T-helper 2 cell treated with Interferon-gamma antibody and Interleukin-4, amounts not matched to agents 5 μg/mL and 100 μg/mL, for 36 hours (primary cell): ENCODE data around the gene HIF1A.

Source experiments
- DNase-seq: peaks from one replicate; pipeline ENCODE4 v3.0.0; 2021; ENCODE audit warnings: low spot score
- H3K27ac Mint-ChIP-seq: one replicate; pipeline ENCODE4 v1.8.0; 2021; ENCODE audit warnings: mild to moderate bottlenecking, mixed read lengths
- H3K27me3 Mint-ChIP-seq: one replicate; pipeline ENCODE4 v1.8.0; 2021; ENCODE audit warnings: low read depth, mixed read lengths
- H3K36me3 Mint-ChIP-seq: one replicate; pipeline ENCODE4 v1.8.0; 2021; ENCODE audit warnings: low read depth, mixed read lengths
- H3K4me1 Mint-ChIP-seq: one replicate; pipeline ENCODE4 v1.8.0; 2021; ENCODE audit warnings: low read depth, mixed read lengths
- H3K4me3 Mint-ChIP-seq: one replicate; pipeline ENCODE4 v1.8.0; 2022; ENCODE audit warnings: mild to moderate bottlenecking, moderate library complexity, mixed read lengths
- H3K9me3 Mint-ChIP-seq: one replicate; pipeline ENCODE4 v1.8.0; 2021; ENCODE audit warnings: mixed read lengths

Gene HIF1A

GRCh38 chr14:61690982-61691381 is 4.3 kb upstream of the HIF1A start:
- H3K27me3 Mint-ChIP-seq, result no peaks in the 10 kb centered on the region
- DNase-seq, result no peak
- H3K4me3 Mint-ChIP-seq, result no peak overlapping the region
- H3K27ac Mint-ChIP-seq, result no peak overlapping the region
- H3K36me3 Mint-ChIP-seq, result peaks cover 6% of the 10 kb centered on the region
- peaks cover 22% of the 10 kb centered on the region for H3K4me1 Mint-ChIP-seq
- H3K9me3 Mint-ChIP-seq, result peaks cover 8% of the 10 kb centered on the region

- Mint-ChIP-seq H3K4me3 (no peak overlapping the region), H3K36me3 (peaks cover 8% of the 10 kb centered on the region), H3K9me3 (peaks cover 8% of the 10 kb centered on the region), H3K27ac (no peak overlapping the region), H3K4me1 (peaks cover 22% of the 10 kb centered on the region), H3K27me3 (no peaks in the 10 kb centered on the region)
- DNase-seq, result no peak
Measured at GRCh38 chr14:61691495-61691894, 3.8 kb upstream of the HIF1A start.

GRCh38 chr14:61694039-61694438 is 1.3 kb upstream of the HIF1A start:
- H3K36me3 Mint-ChIP-seq, result peaks cover 21% of the 10 kb centered on the region
- peaks cover 35% of the 10 kb centered on the region for H3K4me1 Mint-ChIP-seq
- no peaks in the 10 kb centered on the region for H3K27me3 Mint-ChIP-seq
- no peak overlapping the region for H3K27ac Mint-ChIP-seq
- peaks cover 8% of the 10 kb centered on the region for H3K9me3 Mint-ChIP-seq
- peak overlapping the region; percentile 98 for H3K4me3 Mint-ChIP-seq
- no peak for DNase-seq

GRCh38 chr14:61695695-61696527 is 598 bp downstream of the HIF1A start:
- H3K27me3 Mint-ChIP-seq, result no peaks in the 10 kb centered on the region
- DNase-seq, result peak; percentile 68
- H3K27ac Mint-ChIP-seq, result peak overlapping the region; percentile 96
- peaks cover 42% of the 10 kb centered on the region for H3K4me1 Mint-ChIP-seq
- H3K9me3 Mint-ChIP-seq, result peaks cover 1% of the 10 kb centered on the region
- peaks cover 27% of the 10 kb centered on the region for H3K36me3 Mint-ChIP-seq
- H3K4me3 Mint-ChIP-seq, result peak overlapping the region; percentile 98

GRCh38 chr14:61696753-61697318 is 1.5 kb downstream of the HIF1A start:
- DNase-seq, result no peak

GRCh38 chr14:61698206-61698980 is 3.1 kb downstream of the HIF1A start:
- peaks cover 27% of the 10 kb centered on the region for H3K36me3 Mint-ChIP-seq
- peaks cover 45% of the 10 kb centered on the region for H3K4me1 Mint-ChIP-seq
- H3K4me3 Mint-ChIP-seq, result peak overlapping the region; percentile 98
- no peak for DNase-seq
- H3K27ac Mint-ChIP-seq, result peak overlapping the region; percentile 85
- H3K9me3 Mint-ChIP-seq, result no peaks in the 10 kb centered on the region
- H3K27me3 Mint-ChIP-seq, result no peaks in the 10 kb centered on the region

More at GRCh38 chr14:61696753-61697318, 1.5 kb downstream of the HIF1A start:
- Mint-ChIP-seq H3K9me3 (no peaks in the 10 kb centered on the region), H3K4me1 (peaks cover 37% of the 10 kb centered on the region), H3K4me3 (peak overlapping the region; percentile 98), H3K27me3 (no peaks in the 10 kb centered on the region), H3K27ac (peak overlapping the region; percentile 96), H3K36me3 (peaks cover 27% of the 10 kb centered on the region)

GRCh38 chr14:61699027-61699426 is 3.7 kb downstream of the HIF1A start:
- H3K27ac Mint-ChIP-seq, result peak overlapping the region; percentile 85
- peaks cover 51% of the 10 kb centered on the region for H3K4me1 Mint-ChIP-seq
- no peaks in the 10 kb centered on the region for H3K27me3 Mint-ChIP-seq
- H3K9me3 Mint-ChIP-seq, result no peaks in the 10 kb centered on the region
- H3K4me3 Mint-ChIP-seq, result peak overlapping the region; percentile 98
- no peak for DNase-seq
- peaks cover 27% of the 10 kb centered on the region for H3K36me3 Mint-ChIP-seq

- Mint-ChIP-seq H3K4me3 (peak overlapping the region; percentile 98), H3K27ac (peak overlapping the region; percentile 72), H3K9me3 (no peaks in the 10 kb centered on the region), H3K27me3 (no peaks in the 10 kb centered on the region), H3K36me3 (peaks cover 27% of the 10 kb centered on the region), H3K4me1 (peaks cover 56% of the 10 kb centered on the region)
- no peak for DNase-seq
Measured at GRCh38 chr14:61700104-61700886, 5.0 kb downstream of the HIF1A start.

- DNase-seq, result no peak
- H3K4me3 Mint-ChIP-seq, result peak overlapping the region; percentile 32
- peaks cover 3% of the 10 kb centered on the region for H3K9me3 Mint-ChIP-seq
- H3K36me3 Mint-ChIP-seq, result peaks cover 24% of the 10 kb centered on the region
- H3K27me3 Mint-ChIP-seq, result no peaks in the 10 kb centered on the region
- peaks cover 67% of the 10 kb centered on the region for H3K4me1 Mint-ChIP-seq
- no peak overlapping the region for H3K27ac Mint-ChIP-seq
Measured at GRCh38 chr14:61701946-61702345, 6.6 kb downstream of the HIF1A start.

GRCh38 chr14:61703342-61704129 is 8.2 kb downstream of the HIF1A start:
- H3K27ac Mint-ChIP-seq, result peak overlapping the region; percentile 2
- peaks cover 3% of the 10 kb centered on the region for H3K9me3 Mint-ChIP-seq
- H3K4me1 Mint-ChIP-seq, result peaks cover 64% of the 10 kb centered on the region
- H3K36me3 Mint-ChIP-seq, result peaks cover 24% of the 10 kb centered on the region
- no peaks in the 10 kb centered on the region for H3K27me3 Mint-ChIP-seq
- H3K4me3 Mint-ChIP-seq, result no peak overlapping the region
- no peak for DNase-seq

- Mint-ChIP-seq H3K27ac (no peak overlapping the region), H3K36me3 (peaks cover 22% of the 10 kb centered on the region), H3K27me3 (no peaks in the 10 kb centered on the region), H3K9me3 (peaks cover 3% of the 10 kb centered on the region), H3K4me1 (peaks cover 58% of the 10 kb centered on the region), H3K4me3 (no peak overlapping the region)
- DNase-seq, result no peak
Measured at GRCh38 chr14:61704554-61704953, 9.2 kb downstream of the HIF1A start.

- Mint-ChIP-seq H3K27ac (no peak overlapping the region), H3K4me1 (peaks cover 59% of the 10 kb centered on the region), H3K4me3 (no peak overlapping the region), H3K36me3 (peaks cover 22% of the 10 kb centered on the region), H3K27me3 (no peaks in the 10 kb centered on the region), H3K9me3 (peaks cover 3% of the 10 kb centered on the region)
- DNase-seq, result no peak
Measured at GRCh38 chr14:61705017-61705416, 9.7 kb downstream of the HIF1A start.
